Endothelial cell of umbilical vein (primary cell): ENCODE results near the gene CYP2A6.

Experiments
- EZH2 ChIP-seq: IDR thresholded peaks from 2 replicates; pipeline ENCODE4 v1.6.1; 2012; ENCODE audit warnings: borderline replicate concordance, low read depth, mild to moderate bottlenecking, moderate library complexity, low read length, inconsistent platforms; ENCODE audit not compliant: severe bottlenecking
- GATA2 ChIP-seq: IDR thresholded peaks from 2 replicates; pipeline ENCODE4 v1.7.0; 2011; ENCODE audit warnings: low read depth, mild to moderate bottlenecking, moderate library complexity, mixed read lengths, low read length; ENCODE audit not compliant: insufficient read length, insufficient read depth
- JUN ChIP-seq: IDR thresholded peaks from 2 replicates; pipeline ENCODE4 v1.6.1; 2011; ENCODE audit warnings: borderline replicate concordance, low read depth; ENCODE audit not compliant: insufficient read length, insufficient read depth
- MYC ChIP-seq: IDR thresholded peaks from one replicate; pipeline ENCODE4 v1.6.1; 2011; ENCODE audit warnings: mild to moderate bottlenecking, low read depth, low read length
- POLR2A ChIP-seq: IDR thresholded peaks from 2 replicates; pipeline ENCODE4 v1.6.1; 2012; ENCODE audit warnings: low read depth, mild to moderate bottlenecking, control low read depth, low read length
- POLR2AphosphoS5 ChIP-seq: IDR thresholded peaks from 2 replicates; pipeline ENCODE4 v1.6.1; 2012; ENCODE audit warnings: low read depth, mild to moderate bottlenecking, control low read depth, low read length, moderate library complexity; ENCODE audit not compliant: insufficient read depth
- TF ChIP-seq, protein P1 (sequence below), 2 donors: IDR thresholded peaks; 1 replicate in 1 of 2; 2 replicates in 1 of 2; pipeline ENCODE4 v1.5.1; 2011; ENCODE audit warnings: low read length in 2 of 2, mild to moderate bottlenecking in 2 of 2, moderate library complexity in 2 of 2, control low read depth in 1 of 2, inconsistent platforms in 1 of 2, low read depth in 1 of 2; ENCODE audit not compliant: insufficient read depth in 1 of 2; ENCODE audit errors: extremely low read depth in 1 of 2

DNA sequence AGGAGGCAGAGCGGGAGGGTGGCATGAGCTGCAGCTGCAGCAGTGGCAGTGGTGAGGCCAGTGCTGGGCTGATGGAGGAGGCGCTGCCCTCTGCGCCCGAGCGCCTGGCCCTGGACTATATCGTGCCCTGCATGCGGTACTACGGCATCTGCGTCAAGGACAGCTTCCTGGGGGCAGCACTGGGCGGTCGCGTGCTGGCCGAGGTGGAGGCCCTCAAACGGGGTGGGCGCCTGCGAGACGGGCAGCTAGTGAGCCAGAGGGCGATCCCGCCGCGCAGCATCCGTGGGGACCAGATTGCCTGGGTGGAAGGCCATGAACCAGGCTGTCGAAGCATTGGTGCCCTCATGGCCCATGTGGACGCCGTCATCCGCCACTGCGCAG, 49.3 kb downstream of the CYP2A6 start:
- TF ChIP-seq EZH2, result no peak
- TF ChIP-seq, protein P1, sequence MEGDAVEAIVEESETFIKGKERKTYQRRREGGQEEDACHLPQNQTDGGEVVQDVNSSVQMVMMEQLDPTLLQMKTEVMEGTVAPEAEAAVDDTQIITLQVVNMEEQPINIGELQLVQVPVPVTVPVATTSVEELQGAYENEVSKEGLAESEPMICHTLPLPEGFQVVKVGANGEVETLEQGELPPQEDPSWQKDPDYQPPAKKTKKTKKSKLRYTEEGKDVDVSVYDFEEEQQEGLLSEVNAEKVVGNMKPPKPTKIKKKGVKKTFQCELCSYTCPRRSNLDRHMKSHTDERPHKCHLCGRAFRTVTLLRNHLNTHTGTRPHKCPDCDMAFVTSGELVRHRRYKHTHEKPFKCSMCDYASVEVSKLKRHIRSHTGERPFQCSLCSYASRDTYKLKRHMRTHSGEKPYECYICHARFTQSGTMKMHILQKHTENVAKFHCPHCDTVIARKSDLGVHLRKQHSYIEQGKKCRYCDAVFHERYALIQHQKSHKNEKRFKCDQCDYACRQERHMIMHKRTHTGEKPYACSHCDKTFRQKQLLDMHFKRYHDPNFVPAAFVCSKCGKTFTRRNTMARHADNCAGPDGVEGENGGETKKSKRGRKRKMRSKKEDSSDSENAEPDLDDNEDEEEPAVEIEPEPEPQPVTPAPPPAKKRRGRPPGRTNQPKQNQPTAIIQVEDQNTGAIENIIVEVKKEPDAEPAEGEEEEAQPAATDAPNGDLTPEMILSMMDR (IDR thresholded peaks at IDR 0.05; ENCODE audit: extremely low read depth in 1 of 2, insufficient read depth in 1 of 2, low read depth in 1 of 2, low read length in 2 of 2), result no peak
- TF ChIP-seq MYC, result no peak
- TF ChIP-seq POLR2AphosphoS5, result no peak
- TF ChIP-seq POLR2A, result no peak
- TF ChIP-seq JUN, result no peak
- TF ChIP-seq GATA2, result no peak
